Lung (tissue), 12 donors: ENCODE data around the gene KCTD7. TPM values are rescaled to one million over a fixed set of nuclear protein-coding genes. Genes with fewer than 3 reads are reported as not detected.
"Not testable (repeated sequence)": the region's sequence is repeated elsewhere in the genome, so short reads cannot be mapped to it uniquely, and the experiment has no call there.

Experiments
- ATAC-seq: fragments of 200-7000 bp; cut with Tn5 transposase; one replicate; pipeline ENCODE4 v1.9.1; 2020; ENCODE audit warnings: moderate number of reproducible peaks; ENCODE audit not compliant: insufficient read depth, low FRiP score
- DNase-seq, 3 donors: peaks; one replicate each; pipeline ENCODE4 v3.0.0-alpha.2; 2013 to 2017
- H3K27ac ChIP-seq, 2 donors: one replicate each; pipeline ENCODE4 v1.5.1; 2013; ENCODE audit warnings: mild to moderate bottlenecking in 2 of 2, moderate library complexity in 2 of 2, control low read depth in 1 of 2, inconsistent platforms in 1 of 2, low read depth in 1 of 2, low read length in 1 of 2
- H3K27me3 ChIP-seq, 3 donors: one replicate each; pipeline ENCODE4 v1.5.1; 2013; ENCODE audit warnings: low read length in 2 of 3; ENCODE audit not compliant: control insufficient read depth in 3 of 3, insufficient read depth in 3 of 3
- H3K36me3 ChIP-seq, 4 donors: one replicate each; pipeline ENCODE4 v1.5.1; 2013; ENCODE audit warnings: low read length in 4 of 4, mild to moderate bottlenecking in 1 of 4, moderate library complexity in 1 of 4; ENCODE audit not compliant: control insufficient read depth in 4 of 4, insufficient read depth in 4 of 4
- H3K4me1 ChIP-seq, 5 donors: one replicate each; pipeline ENCODE4 v1.5.1; 2013; ENCODE audit warnings: low read length in 5 of 5, mild to moderate bottlenecking in 2 of 5, moderate library complexity in 1 of 5; ENCODE audit not compliant: control insufficient read depth in 5 of 5, insufficient read depth in 5 of 5
- H3K4me3 ChIP-seq: one replicate; pipeline ENCODE4 v1.5.1; 2013; ENCODE audit warnings: mild to moderate bottlenecking, control low read depth, moderate library complexity
- H3K9ac ChIP-seq, 2 donors: one replicate each; pipeline ENCODE4 v1.5.1; 2013; ENCODE audit warnings: low read length in 2 of 2, control low read depth in 1 of 2; ENCODE audit not compliant: insufficient read depth in 1 of 2
- H3K9me3 ChIP-seq, 4 donors: one replicate each; pipeline ENCODE4 v1.5.1; 2013; ENCODE audit warnings: low read length in 3 of 4, mild to moderate bottlenecking in 1 of 4, moderate library complexity in 1 of 4; ENCODE audit not compliant: control insufficient read depth in 4 of 4, insufficient read depth in 3 of 4
- CTCF ChIP-seq: IDR thresholded peaks from 2 replicates; pipeline ENCODE4 v1.5.1; 2012; ENCODE audit warnings: mild to moderate bottlenecking; ENCODE audit errors: control extremely low read depth, extremely low read depth
- WGBS, 2 donors: extraction: QIAGEN DNeasy Blood & Tissue Kit; methylation state at CpG; one replicate each; pipeline ENCODE4 v1.1.7; 2013; 5-methylcytosine and 5-hydroxymethylcytosine counted together
- polyA plus RNA-seq, 2 donors: library from polyadenylated mRNA; stranded (reverse); fragments of 200-250 nt; gene quantifications; one replicate each; pipeline ENCODE4 v1.2.1, GENCODE V29; 2013
- total RNA-seq, 2 donors: library from RNA; depleted of rRNA in 1 of 2; stranded (reverse); fragments of >200 nt in 1 of 2; gene quantifications; one replicate each; pipeline ENCODE4 v1.2.1, GENCODE V29; 2014 to 2021
- donor health status: control.
- donor health status: control.
- donor health status: Bipolar disorder and iron deficiency.
- donor health status: healthy.
- donor health status: DM: yes; HTN: yes; CAD: no.

The KCTD7 gene
- total and polyA plus RNA-seq, 4 donors: 4.9 to 19.7 (median 7.6) TPM

DNA sequence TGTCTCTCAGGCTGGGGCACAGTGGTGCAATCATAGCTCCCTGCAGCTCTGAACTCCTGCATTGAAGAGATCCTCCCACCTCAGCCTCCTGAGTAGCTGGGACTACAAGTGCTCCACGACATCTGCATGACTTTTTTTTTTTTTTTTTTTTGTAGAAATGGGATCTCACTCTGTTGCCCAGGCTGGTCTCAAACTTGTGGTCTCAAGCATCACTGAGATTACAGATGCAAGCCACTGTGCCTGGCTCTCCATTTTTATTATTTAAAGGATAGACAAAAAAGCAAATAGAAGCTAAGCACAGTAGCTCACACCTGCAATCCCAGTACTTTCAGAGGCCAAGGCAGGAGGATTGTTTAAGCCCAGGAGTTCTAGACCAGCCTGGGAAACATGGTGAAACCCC lies 13.0 kb upstream of the KCTD7 start:
- no peaks in the 10 kb centered on the region for H3K36me3 ChIP-seq
- DNase-seq (no peak), ATAC-seq (no peak)
- no peaks in the 10 kb centered on the region for H3K4me1 ChIP-seq
- no peaks in the 10 kb centered on the region for H3K9me3 ChIP-seq
- no peak for TF ChIP-seq CTCF
- no peak overlapping the region for H3K4me3 ChIP-seq
- no peak overlapping the region for H3K9ac ChIP-seq
- no peaks in the 10 kb centered on the region for H3K27me3 ChIP-seq
- 81 to 86% methylated on average over 1 of the region's 1 CpG for whole genome bisulfite sequencing, 2 donors
- no peak overlapping the region for H3K27ac ChIP-seq

- TF ChIP-seq CTCF: no peak
- H3K27ac ChIP-seq: no peak overlapping the region
- H3K9ac ChIP-seq: no peak overlapping the region
- no peaks in the 10 kb centered on the region for H3K9me3 ChIP-seq
- no peak overlapping the region for H3K4me3 ChIP-seq
- 92 to 93% methylated on average over 8 of the region's 8 CpGs for WGBS, 2 donors
- DNase-seq (no peak), ATAC-seq (no peak)
- H3K36me3 ChIP-seq: no peaks in the 10 kb centered on the region
- no peaks in the 10 kb centered on the region for H3K27me3 ChIP-seq
- no peaks in the 10 kb centered on the region for H3K4me1 ChIP-seq
These were observed 11.4 kb upstream of the KCTD7 start for GRCh38 chr7:66617295-66617694.

GRCh38 chr7:66619341-66619948 lies 9.2 kb upstream of the KCTD7 start:
- not testable (repeated sequence) for DNase-seq

DNA sequence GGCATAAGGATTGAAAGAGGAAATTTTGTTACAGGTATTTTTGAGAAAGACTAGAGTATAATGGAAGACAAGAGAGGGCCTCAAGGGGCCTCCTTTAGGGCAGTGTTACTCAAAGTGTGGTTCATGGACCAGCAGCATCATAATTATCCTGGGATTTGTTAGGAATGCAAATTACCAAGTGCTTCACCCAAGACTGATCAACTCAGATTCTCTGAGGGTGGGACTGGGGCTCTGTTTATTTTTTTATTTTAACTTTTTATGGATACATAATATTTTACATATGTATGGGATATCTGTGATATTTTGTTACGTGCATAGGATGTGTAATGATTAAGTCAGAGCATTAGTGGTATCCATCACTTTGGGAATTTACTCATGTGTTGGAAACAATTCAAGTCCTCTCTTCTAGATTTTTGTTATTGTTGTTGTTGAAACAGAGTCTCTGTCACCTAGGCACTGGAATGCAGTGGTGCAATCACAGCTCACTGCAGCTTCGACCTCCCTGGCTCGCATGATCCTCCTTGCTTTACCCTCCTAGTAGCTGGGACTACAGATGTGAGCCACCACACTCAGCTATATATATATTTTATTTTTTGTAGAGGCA lies 2.2 kb upstream of the KCTD7 start:
- Histone ChIP-seq H3K27ac (no peak overlapping the region), H3K4me1 (peaks cover 0 to 8% (median 0%) of the 10 kb centered on the region in 5 donors), H3K27me3 (no peaks in the 10 kb centered on the region), H3K36me3 (no peaks in the 10 kb centered on the region), H3K4me3 (no peak overlapping the region), H3K9me3 (no peaks in the 10 kb centered on the region), H3K9ac (no peak overlapping the region)
- no peak for TF ChIP-seq CTCF
- WGBS, 2 donors: 80 to 83% methylated on average over 3 of the region's 3 CpGs
- no peak for ATAC-seq
- DNase-seq: no peak

More at GRCh38 chr7:66619341-66619948, 9.2 kb upstream of the KCTD7 start:
- not testable (repeated sequence) for H3K27me3 ChIP-seq, H3K4me1 ChIP-seq, H3K36me3 ChIP-seq, H3K27ac ChIP-seq, H3K4me3 ChIP-seq, ATAC-seq, H3K9ac ChIP-seq, H3K9me3 ChIP-seq
- WGBS, 2 donors: 46 to 52% methylated on average over 4 of the region's 4 CpGs
